Measurements from ENCODE around the gene ARHGAP9. TPM values are rescaled to one million over a fixed set of nuclear protein-coding genes. Genes with fewer than 3 reads are reported as not detected.

The ARHGAP9 gene
- total RNA-seq, 1 donor from 2014 or later, result 28.7 TPM

DNA sequence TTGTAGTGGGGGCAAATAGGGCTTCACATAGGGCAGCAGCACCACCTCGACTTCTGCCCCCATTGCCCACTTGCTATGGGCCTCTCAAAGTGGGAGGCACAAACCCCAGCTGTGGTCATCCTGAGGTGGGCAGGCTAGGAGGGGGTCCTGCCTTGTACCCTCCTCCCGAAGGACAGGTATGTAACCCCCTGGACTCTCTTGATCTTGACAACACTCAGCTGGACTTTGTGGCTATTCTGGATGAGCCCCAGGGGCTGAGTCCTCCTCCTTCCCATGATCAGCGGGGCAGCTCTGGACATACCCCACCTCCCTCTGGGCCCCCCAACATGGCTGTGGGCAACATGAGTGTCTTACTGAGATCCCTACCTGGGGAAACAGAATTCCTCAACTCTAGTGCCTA lies 8.0 kb downstream of the ARHGAP9 start:
- TF ChIP-seq, protein P1, sequence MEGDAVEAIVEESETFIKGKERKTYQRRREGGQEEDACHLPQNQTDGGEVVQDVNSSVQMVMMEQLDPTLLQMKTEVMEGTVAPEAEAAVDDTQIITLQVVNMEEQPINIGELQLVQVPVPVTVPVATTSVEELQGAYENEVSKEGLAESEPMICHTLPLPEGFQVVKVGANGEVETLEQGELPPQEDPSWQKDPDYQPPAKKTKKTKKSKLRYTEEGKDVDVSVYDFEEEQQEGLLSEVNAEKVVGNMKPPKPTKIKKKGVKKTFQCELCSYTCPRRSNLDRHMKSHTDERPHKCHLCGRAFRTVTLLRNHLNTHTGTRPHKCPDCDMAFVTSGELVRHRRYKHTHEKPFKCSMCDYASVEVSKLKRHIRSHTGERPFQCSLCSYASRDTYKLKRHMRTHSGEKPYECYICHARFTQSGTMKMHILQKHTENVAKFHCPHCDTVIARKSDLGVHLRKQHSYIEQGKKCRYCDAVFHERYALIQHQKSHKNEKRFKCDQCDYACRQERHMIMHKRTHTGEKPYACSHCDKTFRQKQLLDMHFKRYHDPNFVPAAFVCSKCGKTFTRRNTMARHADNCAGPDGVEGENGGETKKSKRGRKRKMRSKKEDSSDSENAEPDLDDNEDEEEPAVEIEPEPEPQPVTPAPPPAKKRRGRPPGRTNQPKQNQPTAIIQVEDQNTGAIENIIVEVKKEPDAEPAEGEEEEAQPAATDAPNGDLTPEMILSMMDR (IDR thresholded peaks at IDR 0.05), result no peak
- TF ChIP-seq POLR2A (IDR thresholded peaks at IDR 0.05), result no peak
- no peak for TF ChIP-seq POLR2AphosphoS5 (IDR thresholded peaks at IDR 0.05; ENCODE audit: insufficient read depth in 1 of 2, low read depth in 1 of 2)
- intact Hi-C loops (cut with DNase I), result no loop called here
- DNase-seq (ENCODE audit: extremely low spot score in 2 of 2), result no peak
- H3K27me3 ChIP-seq, result peaks cover 12% of the 10 kb centered on the region
- peaks cover 18% of the 10 kb centered on the region for H3K4me1 ChIP-seq
- H3K27ac ChIP-seq, result no peak overlapping the region
- H3K36me3 ChIP-seq, result no peaks in the 10 kb centered on the region
- no peaks in the 10 kb centered on the region for H3K9me3 ChIP-seq
- H3K4me3 ChIP-seq, result no peak overlapping the region

DNA sequence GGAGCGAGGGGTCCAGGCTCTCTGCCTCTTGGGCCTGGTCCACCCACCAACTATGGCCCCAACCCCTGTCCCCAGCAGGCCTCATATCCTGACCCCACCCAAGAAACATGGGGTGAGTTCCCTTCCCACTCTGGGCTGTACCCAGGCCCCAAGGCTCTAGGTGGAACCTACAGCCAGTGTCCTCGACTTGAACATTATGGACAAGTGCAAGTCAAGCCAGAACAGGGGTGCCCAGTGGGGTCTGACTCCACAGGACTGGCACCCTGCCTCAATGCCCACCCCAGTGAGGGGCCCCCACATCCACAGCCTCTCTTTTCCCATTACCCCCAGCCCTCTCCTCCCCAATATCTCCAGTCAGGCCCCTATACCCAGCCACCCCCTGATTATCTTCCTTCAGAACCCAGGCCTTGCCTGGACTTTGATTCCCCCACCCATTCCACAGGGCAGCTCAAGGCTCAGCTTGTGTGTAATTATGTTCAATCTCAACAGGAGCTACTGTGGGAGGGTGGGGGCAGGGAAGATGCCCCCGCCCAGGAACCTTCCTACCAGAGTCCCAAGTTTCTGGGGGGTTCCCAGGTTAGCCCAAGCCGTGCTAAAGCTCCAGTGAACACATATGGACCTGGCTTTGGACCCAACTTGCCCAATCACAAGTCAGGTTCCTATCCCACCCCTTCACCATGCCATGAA lies 8.6 kb downstream of the ARHGAP9 start:
- intact Hi-C loops (cut with DNase I), result no loop called here
- Histone ChIP-seq H3K4me3 (no peak overlapping the region), H3K9me3 (no peaks in the 10 kb centered on the region), H3K27ac (no peak overlapping the region), H3K36me3 (no peaks in the 10 kb centered on the region), H3K27me3 (peaks cover 12% of the 10 kb centered on the region), H3K4me1 (peaks cover 16% of the 10 kb centered on the region)
- TF ChIP-seq POLR2A (IDR thresholded peaks at IDR 0.05) (no peak), POLR2AphosphoS5 (IDR thresholded peaks at IDR 0.05; ENCODE audit: insufficient read depth in 1 of 2, low read depth in 1 of 2) (no peak)
- TF ChIP-seq, protein P1 (IDR thresholded peaks at IDR 0.05), result no peak
- DNase-seq (ENCODE audit: extremely low spot score in 2 of 2), result no peak

DNA sequence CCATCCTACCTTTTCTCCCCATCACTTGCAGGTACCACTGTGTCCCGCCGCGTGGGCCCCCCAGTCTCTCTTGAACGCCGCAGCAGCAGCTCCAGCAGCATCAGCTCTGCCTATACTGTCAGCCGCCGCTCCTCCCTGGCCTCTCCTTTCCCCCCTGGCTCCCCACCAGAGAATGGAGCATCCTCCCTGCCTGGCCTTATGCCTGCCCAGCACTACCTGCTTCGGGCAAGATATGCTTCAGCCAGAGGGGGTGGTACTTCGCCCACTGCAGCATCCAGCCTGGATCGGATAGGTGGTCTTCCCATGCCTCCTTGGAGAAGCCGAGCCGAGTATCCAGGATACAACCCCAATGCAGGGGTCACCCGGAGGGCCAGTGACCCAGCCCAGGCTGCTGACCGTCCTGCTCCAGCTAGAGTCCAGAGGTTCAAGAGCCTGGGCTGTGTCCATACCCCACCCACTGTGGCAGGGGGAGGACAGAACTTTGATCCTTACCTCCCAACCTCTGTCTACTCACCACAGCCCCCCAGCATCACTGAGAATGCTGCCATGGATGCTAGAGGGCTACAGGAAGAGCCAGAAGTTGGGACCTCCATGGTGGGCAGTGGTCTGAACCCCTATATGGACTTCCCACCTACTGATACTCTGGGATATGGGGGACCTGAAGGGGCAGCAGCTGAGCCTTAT lies 9.2 kb downstream of the ARHGAP9 start:
- Histone ChIP-seq H3K27ac (no peak overlapping the region), H3K27me3 (peaks cover 10% of the 10 kb centered on the region)

DNA sequence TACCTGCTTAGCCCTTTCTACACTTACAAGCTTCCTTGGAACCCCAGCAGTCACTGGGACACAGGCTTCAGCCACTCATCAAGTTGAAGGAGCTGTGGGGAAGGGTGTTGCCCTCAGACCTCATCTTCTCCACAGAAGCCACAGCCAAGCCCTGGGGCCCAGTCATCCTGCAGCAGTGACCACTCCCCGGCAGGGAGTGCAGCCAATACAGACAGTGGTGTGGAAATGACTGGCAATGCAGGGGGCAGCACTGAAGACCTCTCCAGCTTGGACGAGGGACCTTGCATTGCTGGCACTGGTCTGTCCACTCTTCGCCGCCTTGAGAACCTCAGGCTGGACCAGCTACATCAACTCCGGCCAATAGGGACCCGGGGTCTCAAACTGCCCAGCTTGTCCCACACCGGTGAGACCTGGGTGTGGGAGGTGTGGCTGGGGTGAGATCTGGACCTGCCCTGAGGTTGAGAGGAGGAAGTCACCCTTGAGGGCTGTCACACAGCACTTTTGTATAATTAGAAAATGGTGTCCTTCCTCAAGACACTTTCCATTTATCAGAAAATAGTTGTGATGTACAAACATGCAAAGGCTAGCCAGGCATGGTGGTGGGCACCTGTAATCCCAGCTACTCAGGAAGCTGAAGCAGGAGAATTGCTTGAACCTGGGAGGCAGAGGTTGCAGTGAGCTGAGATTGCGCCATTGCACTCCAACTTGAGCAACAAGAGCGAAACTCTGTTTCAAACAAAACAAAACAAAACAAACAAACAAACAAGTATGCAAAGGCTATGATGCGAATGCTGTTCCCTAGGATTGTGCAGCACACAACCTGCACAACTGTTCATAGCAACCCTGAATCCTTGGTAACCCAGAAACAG lies 10.1 kb downstream of the ARHGAP9 start:
- peaks cover 1% of the 10 kb centered on the region for H3K27me3 ChIP-seq
- H3K36me3 ChIP-seq, result no peaks in the 10 kb centered on the region
- H3K4me3 ChIP-seq, result no peak overlapping the region
- intact Hi-C loops (cut with DNase I), result no loop called here
- no peak for DNase-seq (ENCODE audit: extremely low spot score in 2 of 2)
- TF ChIP-seq POLR2A (IDR thresholded peaks at IDR 0.05) (no peak), POLR2AphosphoS5 (IDR thresholded peaks at IDR 0.05; ENCODE audit: insufficient read depth in 1 of 2, low read depth in 1 of 2) (no peak)
- TF ChIP-seq, protein P1 (IDR thresholded peaks at IDR 0.05), result no peak
- H3K27ac ChIP-seq, result no peak overlapping the region
- no peaks in the 10 kb centered on the region for H3K4me1 ChIP-seq
- H3K9me3 ChIP-seq, result no peaks in the 10 kb centered on the region

More for the DNA sequence above, 9.2 kb downstream of the ARHGAP9 start:
- Histone ChIP-seq H3K4me3 (no peak overlapping the region), H3K36me3 (no peaks in the 10 kb centered on the region), H3K4me1 (peaks cover 9% of the 10 kb centered on the region), H3K9me3 (no peaks in the 10 kb centered on the region)
- intact Hi-C loops (cut with DNase I), result no loop called here
- TF ChIP-seq POLR2A (IDR thresholded peaks at IDR 0.05), result no peak
- TF ChIP-seq POLR2AphosphoS5 (IDR thresholded peaks at IDR 0.05; ENCODE audit: insufficient read depth in 1 of 2, low read depth in 1 of 2), result no peak
- TF ChIP-seq, protein P1 (IDR thresholded peaks at IDR 0.05), result no peak
- no peak for DNase-seq (ENCODE audit: extremely low spot score in 2 of 2)

Data from vagina (tissue), 2 donors.